ENCODE results near the gene RPL27. TPM values are rescaled to one million over a fixed set of nuclear protein-coding genes. Genes with fewer than 3 reads are reported as not detected.
A peak's percentile ranks its signal among the peaks of the same experiment; 100 is the strongest.

RPL27 gene
- polyA plus RNA-seq (2013), result 3,591 TPM

DNA sequence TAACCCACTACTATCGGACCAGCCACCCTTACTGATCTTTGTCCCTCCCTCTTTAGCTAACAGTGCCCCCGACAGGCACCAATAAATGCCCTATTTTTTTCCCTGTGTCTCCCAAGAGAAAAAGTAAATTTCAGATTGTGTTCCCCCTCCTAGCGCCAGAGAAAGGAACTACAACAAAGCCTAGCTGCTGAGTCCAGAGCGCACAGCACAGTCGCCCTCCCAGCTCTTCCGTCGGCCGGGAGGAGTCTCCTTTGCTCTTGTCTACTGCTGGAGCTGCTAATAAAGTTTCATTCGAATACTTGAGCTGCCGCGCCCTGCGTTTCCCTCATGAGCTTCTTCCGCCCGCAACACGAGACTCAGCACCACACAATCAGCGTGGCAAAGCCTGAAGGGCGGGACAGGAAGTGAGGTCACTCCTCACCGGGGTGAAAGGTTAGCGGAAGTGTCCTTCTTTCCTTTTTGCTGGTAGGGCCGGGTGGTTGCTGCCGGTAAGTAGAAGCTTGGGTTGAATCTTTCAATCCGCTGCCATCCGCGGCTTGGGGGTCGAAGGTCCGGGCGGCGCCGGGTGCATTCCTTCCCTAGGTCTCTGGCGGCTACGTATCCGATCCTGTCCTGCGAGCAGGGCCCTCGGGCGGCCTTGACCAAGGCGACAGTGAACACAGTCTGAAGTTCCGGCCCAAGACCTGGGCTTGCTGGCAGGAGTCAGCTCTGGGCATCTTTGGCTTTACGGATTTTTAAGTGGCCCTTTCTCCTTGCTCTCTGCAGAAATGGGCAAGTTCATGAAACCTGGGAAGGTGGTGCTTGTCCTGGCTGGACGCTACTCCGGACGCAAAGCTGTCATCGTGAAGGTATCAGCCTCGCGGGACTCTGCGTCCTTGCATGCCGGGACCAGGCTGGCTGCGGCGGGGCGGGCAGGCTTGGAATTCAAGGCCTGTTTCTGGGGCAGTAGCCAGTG, at the start of gene RPL27:
Gene RPL27 (plus strand): TSS at position 436 of the 955 bp plus-strand sequence. CDS start 332 bp downstream, at position 768.
- peak; percentile 100 for DNase-seq
- peaks cover 4 to 27% (median 19%) of the 10 kb centered on the region in 4 experiments for H3K4me1 ChIP-seq (ENCODE audit: control extremely low read depth in 1 of 4, control insufficient read depth in 4 of 4, insufficient read depth in 4 of 4, low read length in 3 of 4)
- POLR2A ChIA-PET, result interaction anchor here (0.5 to 1.5 kb wide), 12 partner anchors 9 to 604 kb away, joined by 3 to 11 read pairs (median 3); partner anchors contain the start of genes AARSD1 and NBR1
- H3K27ac ChIP-seq (ENCODE audit: insufficient read depth in 1 of 2, low read depth in 1 of 2, low read length in 2 of 2, poor library complexity in 1 of 2, severe bottlenecking in 2 of 2), result peak within 1 kb of the TSS; percentile 97 to 99
- peak within 1 kb of the TSS; percentile 75 to 97 (median 93) for H3K4me3 ChIP-seq (ENCODE audit: control insufficient read depth in 1 of 7, extremely low read depth in 1 of 7, insufficient read depth in 4 of 7, low read depth in 2 of 7, low read length in 6 of 7)
- H3K27me3 ChIP-seq (replicated peaks in 2 of 5; ENCODE audit: control insufficient read depth in 4 of 5, insufficient read depth in 5 of 5, low read length in 4 of 5), result no peaks in the 10 kb centered on the region
- CTCF ChIA-PET, result interaction anchor here (0.8 to 2.8 kb wide), 13 partner anchors 8 to 154 kb away, joined by 3 to 12 read pairs (median 4); partner anchors contain the start of genes AARSD1, AOC2, IFI35 and RUNDC1
- H3K36me3 ChIP-seq (ENCODE audit: control insufficient read depth in 4 of 4, insufficient read depth in 4 of 4, low read length in 3 of 4), result peaks cover 2 to 47% (median 37%) of the 10 kb centered on the region in 4 experiments
- under 1% methylated on average over 42 of the region's 49 CpGs for WGBS (ENCODE audit: insufficient coverage)
- no peaks in the 10 kb centered on the region for H3K9me3 ChIP-seq (ENCODE audit: control extremely low read depth in 1 of 5, control insufficient read depth in 4 of 5, insufficient read depth in 2 of 5, low read depth in 1 of 5, low read length in 4 of 5)

- no peak overlapping the region for H3K4me3 ChIP-seq (ENCODE audit: control insufficient read depth in 1 of 7, extremely low read depth in 1 of 7, insufficient read depth in 4 of 7, low read depth in 2 of 7, low read length in 6 of 7)
- 97% methylated on average over 4 of the region's 13 CpGs for WGBS (ENCODE audit: insufficient coverage)
- H3K4me1 ChIP-seq (ENCODE audit: control extremely low read depth in 1 of 4, control insufficient read depth in 4 of 4, insufficient read depth in 4 of 4, low read length in 3 of 4), result no peaks in the 10 kb centered on the region
- H3K9me3 ChIP-seq (ENCODE audit: control extremely low read depth in 1 of 5, control insufficient read depth in 4 of 5, insufficient read depth in 2 of 5, low read depth in 1 of 5, low read length in 4 of 5), result no peaks in the 10 kb centered on the region
- DNase-seq, result no peak
- peaks cover 8 to 64% (median 36%) of the 10 kb centered on the region in 4 experiments for H3K36me3 ChIP-seq (ENCODE audit: control insufficient read depth in 4 of 4, insufficient read depth in 4 of 4, low read length in 3 of 4)
- H3K27me3 ChIP-seq (replicated peaks in 2 of 5; ENCODE audit: control insufficient read depth in 4 of 5, insufficient read depth in 5 of 5, low read length in 4 of 5), result no peaks in the 10 kb centered on the region
- ChIA-PET CTCF (interaction anchor here (1.2 kb wide), 1 partner anchor 107 kb away, joined by 7 read pairs; no protein-coding TSS in a partner anchor), POLR2A (interaction anchor here (0.6 kb wide), 1 partner anchor 176 kb away, joined by 4 read pairs; no protein-coding TSS in a partner anchor)
- H3K27ac ChIP-seq (ENCODE audit: insufficient read depth in 1 of 2, low read depth in 1 of 2, low read length in 2 of 2, poor library complexity in 1 of 2, severe bottlenecking in 2 of 2), result no peak overlapping the region
Measured at GRCh38 chr17:42950044-42950783, 48.0 kb upstream of the RPL27 start.

- no peak for DNase-seq
- ChIA-PET CTCF (interaction anchor here (0.8 to 1.6 kb wide), 4 partner anchors 9 to 111 kb away, joined by 3 to 6 read pairs (median 4); no protein-coding TSS in a partner anchor), POLR2A (no interaction called here)
- Histone ChIP-seq H3K4me1 (ENCODE audit: control extremely low read depth in 1 of 4, control insufficient read depth in 4 of 4, insufficient read depth in 4 of 4, low read length in 3 of 4) (no peaks in the 10 kb centered on the region), H3K4me3 (ENCODE audit: control insufficient read depth in 1 of 7, extremely low read depth in 1 of 7, insufficient read depth in 4 of 7, low read depth in 2 of 7, low read length in 6 of 7) (no peak overlapping the region), H3K9me3 (ENCODE audit: control extremely low read depth in 1 of 5, control insufficient read depth in 4 of 5, insufficient read depth in 2 of 5, low read depth in 1 of 5, low read length in 4 of 5) (no peaks in the 10 kb centered on the region), H3K36me3 (ENCODE audit: control insufficient read depth in 4 of 4, insufficient read depth in 4 of 4, low read length in 3 of 4) (peaks cover 13 to 80% (median 56%) of the 10 kb centered on the region in 4 experiments), H3K27ac (ENCODE audit: insufficient read depth in 1 of 2, low read depth in 1 of 2, low read length in 2 of 2, poor library complexity in 1 of 2, severe bottlenecking in 2 of 2) (no peak overlapping the region), H3K27me3 (replicated peaks in 2 of 5; ENCODE audit: control insufficient read depth in 4 of 5, insufficient read depth in 5 of 5, low read length in 4 of 5) (no peaks in the 10 kb centered on the region)
- WGBS (ENCODE audit: insufficient coverage), result 100% methylated on average over 1 of the region's 1 CpG
Measured at GRCh38 chr17:42953669-42954068, 44.5 kb upstream of the RPL27 start.

DNA sequence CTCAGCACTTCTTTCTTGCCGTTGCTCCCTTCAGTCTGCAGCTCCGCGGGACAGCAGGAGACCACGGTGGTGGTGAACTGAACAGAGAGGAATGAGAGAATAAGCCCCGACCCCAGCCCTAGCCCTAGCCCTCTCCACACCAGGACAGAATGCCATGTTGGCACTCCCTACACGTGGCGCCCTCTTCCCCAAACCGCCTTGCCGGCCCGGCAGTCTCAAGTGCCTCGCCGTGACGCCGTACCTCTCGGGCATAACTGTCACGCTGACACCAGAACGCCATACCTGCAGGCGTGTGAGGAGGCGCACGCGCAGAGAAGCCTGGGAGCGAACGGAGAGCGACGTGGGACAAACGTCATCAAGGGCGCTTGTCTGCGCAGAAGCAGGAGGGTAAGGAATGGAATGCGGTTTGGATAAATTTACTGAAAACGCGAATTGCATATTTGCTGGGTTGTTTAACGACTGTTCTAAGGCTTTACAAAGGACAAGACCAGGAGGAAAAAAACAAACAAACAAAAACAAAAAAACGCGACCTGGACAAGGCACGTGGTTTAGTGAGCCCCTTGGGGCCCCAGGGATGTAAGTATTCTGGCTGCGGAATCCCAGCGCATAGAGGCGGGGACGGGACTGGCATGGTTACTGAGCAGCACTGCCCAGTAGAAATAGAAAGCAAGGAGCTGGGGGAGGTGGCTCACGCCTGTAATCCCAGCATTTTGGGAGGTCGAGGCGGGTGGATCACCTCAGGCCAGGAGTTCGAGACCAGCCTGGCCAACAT, 33.9 kb upstream of the RPL27 start, which contains the start of gene AARSD1:
Gene AARSD1 (minus strand): TSS at position 294 of the 772 bp plus-strand sequence. CDS start 14 bp downstream, at position 280.
- Histone ChIP-seq H3K27me3 (replicated peaks in 2 of 5; ENCODE audit: control insufficient read depth in 4 of 5, insufficient read depth in 5 of 5, low read length in 4 of 5) (no peaks in the 10 kb centered on the region), H3K27ac (ENCODE audit: insufficient read depth in 1 of 2, low read depth in 1 of 2, low read length in 2 of 2, poor library complexity in 1 of 2, severe bottlenecking in 2 of 2) (peak within 1 kb of the TSS; percentile 59 to 87), H3K36me3 (ENCODE audit: control insufficient read depth in 4 of 4, insufficient read depth in 4 of 4, low read length in 3 of 4) (peaks cover 9 to 26% (median 20%) of the 10 kb centered on the region in 4 experiments), H3K4me3 (ENCODE audit: control insufficient read depth in 1 of 7, extremely low read depth in 1 of 7, insufficient read depth in 4 of 7, low read depth in 2 of 7, low read length in 6 of 7) (peak within 1 kb of the TSS; percentile 56 to 99 (median 95)), H3K4me1 (ENCODE audit: control extremely low read depth in 1 of 4, control insufficient read depth in 4 of 4, insufficient read depth in 4 of 4, low read length in 3 of 4) (peaks cover 8 to 13% (median 11%) of the 10 kb centered on the region in 4 experiments), H3K9me3 (ENCODE audit: control extremely low read depth in 1 of 5, control insufficient read depth in 4 of 5, insufficient read depth in 2 of 5, low read depth in 1 of 5, low read length in 4 of 5) (no peaks in the 10 kb centered on the region)
- DNase-seq, result peak; percentile 95 to 96 (median 96)
- CTCF ChIA-PET, result interaction anchor here (1.0 to 1.6 kb wide), 3 partner anchors 11 to 34 kb away, joined by 3 to 4 read pairs (median 4); partner anchors contain the start of gene RPL27
- POLR2A ChIA-PET, result interaction anchor here (0.6 to 1.0 kb wide), 7 partner anchors 16 to 498 kb away, joined by 3 to 5 read pairs (median 4); partner anchors contain the start of genes RPL27 and RUNDC1
- WGBS (ENCODE audit: insufficient coverage), result 0% methylated on average over 28 of the region's 43 CpGs

DNA sequence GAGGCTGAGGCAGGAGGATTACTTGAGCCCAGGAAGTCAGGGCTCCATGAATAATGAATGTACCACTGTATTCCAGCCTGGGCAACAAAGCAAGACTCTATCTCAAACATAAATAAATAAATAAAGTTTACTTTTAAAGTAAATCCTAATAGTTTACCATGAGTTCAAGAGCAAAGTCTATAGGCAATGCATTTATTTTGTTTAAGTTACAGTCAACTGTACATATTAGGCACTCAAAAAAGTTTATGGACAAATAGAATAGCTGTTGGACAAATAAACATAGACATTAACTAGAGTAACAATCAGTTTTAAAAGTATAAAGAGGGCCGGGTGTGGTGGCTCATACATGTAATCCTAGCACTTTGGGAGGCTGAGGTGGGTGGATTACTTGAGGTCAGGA, 30.3 kb upstream of the RPL27 start:
- no peaks in the 10 kb centered on the region for H3K9me3 ChIP-seq (ENCODE audit: control extremely low read depth in 1 of 5, control insufficient read depth in 4 of 5, insufficient read depth in 2 of 5, low read depth in 1 of 5, low read length in 4 of 5)
- ChIA-PET POLR2A (no interaction called here), CTCF (interaction anchor here (1.5 to 1.6 kb wide), 2 partner anchors 12 to 125 kb away, joined by 4 read pairs; partner anchors contain the start of gene PTGES3L)
- H3K27me3 ChIP-seq (replicated peaks in 2 of 5; ENCODE audit: control insufficient read depth in 4 of 5, insufficient read depth in 5 of 5, low read length in 4 of 5), result no peaks in the 10 kb centered on the region
- no peak for DNase-seq
- no peak overlapping the region for H3K27ac ChIP-seq (ENCODE audit: insufficient read depth in 1 of 2, low read depth in 1 of 2, low read length in 2 of 2, poor library complexity in 1 of 2, severe bottlenecking in 2 of 2)
- H3K4me1 ChIP-seq (ENCODE audit: control extremely low read depth in 1 of 4, control insufficient read depth in 4 of 4, insufficient read depth in 4 of 4, low read length in 3 of 4), result peaks cover 8 to 13% (median 10%) of the 10 kb centered on the region in 4 experiments
- WGBS (ENCODE audit: insufficient coverage), result no CpG with 5 or more reads among the region's 1 CpG
- H3K36me3 ChIP-seq (ENCODE audit: control insufficient read depth in 4 of 4, insufficient read depth in 4 of 4, low read length in 3 of 4), result no peaks in the 10 kb centered on the region
- no peak overlapping the region for H3K4me3 ChIP-seq (ENCODE audit: control insufficient read depth in 1 of 7, extremely low read depth in 1 of 7, insufficient read depth in 4 of 7, low read depth in 2 of 7, low read length in 6 of 7)
